Measurements from ENCODE around the gene KEL. TPM values are rescaled to one million over a fixed set of nuclear protein-coding genes. Genes with fewer than 3 reads are reported as not detected.
"Not testable (repeated sequence)": the region's sequence is repeated elsewhere in the genome, so short reads cannot be mapped to it uniquely, and the experiment has no call there.

The KEL gene, protein sequence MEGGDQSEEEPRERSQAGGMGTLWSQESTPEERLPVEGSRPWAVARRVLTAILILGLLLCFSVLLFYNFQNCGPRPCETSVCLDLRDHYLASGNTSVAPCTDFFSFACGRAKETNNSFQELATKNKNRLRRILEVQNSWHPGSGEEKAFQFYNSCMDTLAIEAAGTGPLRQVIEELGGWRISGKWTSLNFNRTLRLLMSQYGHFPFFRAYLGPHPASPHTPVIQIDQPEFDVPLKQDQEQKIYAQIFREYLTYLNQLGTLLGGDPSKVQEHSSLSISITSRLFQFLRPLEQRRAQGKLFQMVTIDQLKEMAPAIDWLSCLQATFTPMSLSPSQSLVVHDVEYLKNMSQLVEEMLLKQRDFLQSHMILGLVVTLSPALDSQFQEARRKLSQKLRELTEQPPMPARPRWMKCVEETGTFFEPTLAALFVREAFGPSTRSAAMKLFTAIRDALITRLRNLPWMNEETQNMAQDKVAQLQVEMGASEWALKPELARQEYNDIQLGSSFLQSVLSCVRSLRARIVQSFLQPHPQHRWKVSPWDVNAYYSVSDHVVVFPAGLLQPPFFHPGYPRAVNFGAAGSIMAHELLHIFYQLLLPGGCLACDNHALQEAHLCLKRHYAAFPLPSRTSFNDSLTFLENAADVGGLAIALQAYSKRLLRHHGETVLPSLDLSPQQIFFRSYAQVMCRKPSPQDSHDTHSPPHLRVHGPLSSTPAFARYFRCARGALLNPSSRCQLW
- total RNA-seq = 0.43 TPM
- long read RNA-seq = 0 reads

DNA sequence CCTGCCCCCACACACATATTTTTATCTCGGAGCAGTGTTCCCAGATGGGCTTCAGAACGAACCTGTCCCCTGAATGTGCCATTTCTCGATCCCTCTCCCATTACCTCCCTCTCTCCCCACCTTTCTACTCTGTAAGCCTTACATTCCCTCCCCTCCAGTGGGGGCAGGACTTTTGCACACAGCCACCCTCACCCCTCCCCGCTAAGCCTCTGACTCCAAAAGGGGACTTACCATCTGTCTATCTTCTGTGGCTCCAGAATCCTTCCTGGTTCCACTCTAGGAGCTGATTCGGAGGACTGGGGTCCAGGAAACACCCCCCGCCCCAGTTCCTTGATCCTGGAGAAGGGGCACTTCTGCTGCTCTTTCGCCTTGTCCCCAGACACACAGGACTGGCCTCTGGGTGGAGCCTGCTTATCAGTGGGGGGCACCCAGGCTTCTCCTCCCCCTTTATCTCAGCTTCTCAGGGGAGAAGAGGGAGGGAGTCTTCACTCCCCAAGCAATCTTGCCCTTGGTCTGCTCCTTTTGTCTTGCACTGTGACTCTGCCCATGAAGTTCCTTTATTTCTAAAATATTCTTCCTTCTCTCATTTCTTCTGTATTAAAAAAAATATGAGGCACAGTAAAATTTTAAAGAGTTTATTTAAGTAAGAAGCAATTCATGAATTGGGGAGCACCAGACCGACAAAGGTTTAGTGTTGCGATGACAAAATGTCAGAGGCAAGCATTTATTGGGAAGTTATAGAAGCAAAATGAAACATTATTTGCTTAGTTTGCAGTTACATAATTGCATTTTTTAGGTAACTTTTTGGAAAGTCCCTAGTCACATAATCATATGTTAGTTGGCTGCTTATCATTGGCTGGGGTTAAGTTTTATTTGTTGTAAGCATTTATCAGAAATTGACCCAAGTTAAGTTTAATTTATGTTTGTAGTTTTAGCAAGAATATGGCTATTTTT lies at the start of gene KEL:
Gene KEL, minus strand, starts transcription at position 391 of the 954 bp plus-strand sequence. Its CDS starts 157 bp downstream, at position 234.
- intact Hi-C loops (cut with DNase I) = no loop called here
- ATAC-seq (ENCODE audit: poor library complexity) (no peak), DNase-seq (no peak)

DNA sequence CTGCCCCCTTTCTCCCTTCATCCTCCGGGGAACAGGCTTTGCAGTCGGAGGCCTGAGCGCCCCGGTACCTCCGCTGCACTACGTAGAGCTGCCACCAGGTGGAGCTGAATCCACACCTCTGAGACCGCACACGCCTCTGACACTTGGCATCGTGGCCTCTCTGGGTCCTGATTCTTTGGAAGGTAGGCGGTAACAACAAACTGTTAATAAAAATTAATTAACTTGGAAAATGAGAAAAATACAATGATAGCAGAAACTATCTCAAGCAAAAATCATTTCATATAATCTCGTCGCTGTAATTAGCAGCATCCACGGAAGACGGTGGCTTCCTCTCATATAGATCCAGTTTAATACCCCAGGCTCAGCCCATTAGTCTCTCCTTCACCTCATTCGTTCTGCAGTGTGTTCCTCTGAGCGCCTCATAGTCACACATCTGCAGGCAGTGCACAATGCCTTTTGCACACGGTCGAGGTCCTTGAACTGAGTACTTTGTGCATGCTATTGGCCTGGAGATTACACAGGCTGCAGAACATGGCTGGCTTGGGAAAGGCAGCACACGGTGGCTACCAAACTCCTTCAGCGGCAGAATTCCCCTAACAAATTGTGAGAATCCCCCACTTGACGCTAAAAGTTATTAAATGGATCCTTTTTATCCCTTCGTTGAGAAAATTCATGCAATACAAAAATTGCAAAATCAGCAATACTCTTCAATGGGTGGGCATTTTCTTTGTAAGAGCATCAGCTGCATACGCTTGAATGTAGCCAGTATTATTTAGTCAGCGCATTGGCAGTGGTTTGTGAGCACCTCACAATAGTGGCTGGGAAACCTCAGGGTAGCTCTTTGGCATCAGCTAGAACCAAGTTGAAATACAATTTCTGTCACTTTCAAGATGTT lies 46.1 kb upstream of the KEL start:
- peak; percentile 95 for ATAC-seq (ENCODE audit: poor library complexity)
- peak; percentile 88 for DNase-seq
- intact Hi-C loops (cut with DNase I) = loop anchor here (5.0 to 10.0 kb wide), 3 partner anchors 153 to 299 kb away; partner anchors contain the start of gene EPHB6

DNA sequence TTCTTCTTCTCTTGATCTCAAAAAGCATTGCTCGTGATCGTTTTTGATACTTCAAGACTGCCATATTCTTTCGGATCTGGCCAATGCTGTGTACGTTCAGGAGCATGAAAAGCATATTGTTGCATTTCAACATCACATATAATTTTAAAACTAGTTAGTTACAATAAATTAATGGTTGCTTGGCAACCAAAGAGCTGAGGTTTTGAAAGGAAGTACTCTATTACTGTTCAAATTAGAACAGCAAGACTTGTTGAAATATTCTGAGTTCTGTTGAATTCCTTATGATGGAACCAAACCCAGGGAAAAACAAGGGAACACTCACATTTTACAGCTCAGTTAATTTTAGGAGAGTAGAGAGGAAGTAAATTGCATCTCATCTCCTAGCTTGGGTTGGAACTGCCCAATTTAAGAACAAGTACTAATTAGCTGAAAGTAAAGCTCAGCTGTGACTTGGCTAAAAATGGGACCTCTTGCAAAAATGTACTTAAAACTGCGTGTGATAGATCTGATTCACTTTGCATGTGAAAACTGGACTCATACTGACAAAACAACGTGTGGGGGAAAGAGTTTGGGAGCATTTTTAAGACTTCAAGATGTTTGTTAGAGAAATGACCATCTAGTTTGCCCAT lies 43.6 kb upstream of the KEL start:
- intact Hi-C loops (cut with DNase I) = loop anchor here (5.0 to 10.0 kb wide), 3 partner anchors 151 to 302 kb away; partner anchors contain the start of gene EPHB6
- no peak for DNase-seq
- ATAC-seq (ENCODE audit: poor library complexity) = no peak

DNA sequence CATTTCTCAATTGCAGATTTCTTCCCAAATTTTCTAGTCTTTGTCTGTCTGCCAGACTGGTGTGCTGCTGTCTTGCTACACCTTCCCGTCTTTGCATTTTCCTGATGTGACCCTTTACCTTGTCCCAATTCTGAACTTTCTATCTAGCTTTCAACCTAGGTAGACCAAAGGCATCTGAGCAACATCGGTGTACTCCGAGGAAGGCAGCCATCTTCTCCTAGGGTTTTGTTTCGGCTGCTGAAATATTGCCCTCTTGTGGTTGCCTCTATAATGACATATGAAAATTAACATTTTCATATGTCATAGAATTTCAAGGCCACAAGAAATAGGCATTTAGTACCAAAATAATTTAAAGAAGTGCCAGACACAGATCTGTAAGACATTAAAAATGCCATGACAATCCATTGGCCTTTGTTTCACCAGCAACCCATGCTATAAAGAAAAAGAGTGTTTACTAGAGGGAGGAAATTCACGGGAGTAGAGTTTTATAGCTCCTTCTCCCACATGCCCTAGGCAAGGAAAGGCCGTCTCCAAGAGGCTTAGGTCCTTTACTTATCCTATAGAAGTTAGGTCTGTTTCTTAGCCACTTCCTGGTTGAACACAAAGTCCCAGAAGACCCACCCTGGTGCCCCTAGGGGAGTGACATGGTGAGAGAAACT lies 41.4 kb upstream of the KEL start:
- DNase-seq (no peak), ATAC-seq (ENCODE audit: poor library complexity) (peak; percentile 64)
- intact Hi-C loops (cut with DNase I) = loop anchor here (10.0 kb wide), 1 partner anchor 149 kb away; the partner anchor contains the start of gene EPHB6

DNA sequence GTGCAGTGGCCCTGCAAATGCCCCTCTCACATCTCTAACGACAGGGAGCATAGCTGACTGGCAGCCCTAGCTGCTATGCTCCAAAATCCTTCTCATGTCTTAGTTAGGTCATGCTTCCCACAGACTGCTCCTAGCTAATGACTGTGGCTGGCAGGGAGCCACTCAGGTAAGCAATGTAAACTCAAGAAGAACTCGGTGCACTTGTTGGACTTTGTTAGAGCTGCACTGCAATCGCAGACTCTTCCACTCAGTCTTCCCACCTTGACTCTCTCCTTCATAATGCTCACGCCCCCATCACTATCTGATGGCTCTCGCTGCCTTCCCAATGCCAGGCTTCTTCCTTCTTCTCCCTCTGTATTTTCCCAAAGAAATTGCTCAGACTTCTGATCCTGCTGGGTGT lies 40.7 kb upstream of the KEL start:
- ATAC-seq (ENCODE audit: poor library complexity) (no peak), DNase-seq (no peak)
- intact Hi-C loops (cut with DNase I) = loop anchor here (10.0 kb wide), 1 partner anchor 148 kb away; the partner anchor contains the start of gene EPHB6

DNA sequence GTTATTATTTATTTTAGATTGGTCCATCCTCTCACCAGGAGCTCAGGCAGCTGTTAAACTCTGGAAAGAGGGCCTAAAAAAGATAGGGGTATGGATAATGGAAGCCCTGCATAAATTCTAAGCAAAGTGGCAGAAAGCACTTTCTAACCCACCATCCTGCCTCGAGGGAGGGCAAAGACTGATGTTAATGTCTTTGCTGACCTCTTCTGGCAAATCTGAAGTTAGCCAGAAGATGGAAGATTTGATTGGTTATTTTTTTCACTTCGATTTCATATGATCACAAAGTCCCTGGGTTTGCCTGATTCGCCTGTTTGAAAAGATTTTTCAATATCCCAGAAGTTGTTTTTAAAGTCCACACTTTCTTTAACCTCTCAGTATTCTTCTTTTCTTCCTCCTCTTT lies 39.9 kb upstream of the KEL start:
- no peak for ATAC-seq (ENCODE audit: poor library complexity)
- intact Hi-C loops (cut with DNase I) = loop anchor here (10.0 kb wide), 1 partner anchor 147 kb away; the partner anchor contains the start of gene EPHB6
- no peak for DNase-seq

DNA sequence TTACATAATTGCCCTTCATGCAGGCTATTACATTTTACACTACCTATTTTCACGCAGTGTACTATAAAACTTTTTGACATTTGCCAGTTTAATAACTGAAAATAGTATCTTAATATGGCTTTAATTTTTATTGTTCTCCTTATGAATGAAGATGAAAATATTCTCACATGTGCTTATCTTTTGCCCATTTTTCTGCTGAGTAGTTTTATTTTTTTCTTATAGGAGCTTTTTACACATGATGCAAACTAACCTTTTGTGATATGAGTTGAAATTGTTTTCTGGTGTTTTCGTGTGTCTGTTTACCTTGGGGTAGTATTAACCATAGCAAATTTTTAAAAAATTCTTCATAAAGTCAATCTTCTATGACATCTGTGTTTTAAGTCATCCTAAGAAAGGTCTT lies 38.5 kb upstream of the KEL start:
- ATAC-seq (ENCODE audit: poor library complexity) (no peak), DNase-seq (no peak)
- intact Hi-C loops (cut with DNase I) = loop anchor here (10.0 kb wide), 1 partner anchor 146 kb away; the partner anchor contains the start of gene EPHB6

DNA sequence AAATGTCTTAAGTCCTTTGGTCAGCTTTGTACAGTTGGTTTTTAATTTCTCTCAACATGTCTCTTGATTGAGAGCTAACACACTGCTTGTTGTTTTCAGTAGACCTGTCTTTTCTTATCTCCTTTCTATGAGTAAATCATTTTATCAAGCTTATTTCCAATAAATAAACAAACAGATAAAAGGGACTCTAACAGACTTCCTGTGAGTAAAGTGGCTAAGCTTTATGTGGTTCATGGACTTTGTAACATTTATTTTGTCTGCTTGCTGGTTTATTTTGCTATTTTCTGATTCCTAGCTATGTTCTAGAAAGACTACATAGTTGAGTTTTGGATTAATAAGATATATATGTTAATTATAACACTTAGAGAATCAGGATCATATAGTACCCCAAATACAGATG lies 37.6 kb upstream of the KEL start:
- DNase-seq (no peak), ATAC-seq (ENCODE audit: poor library complexity) (no peak)
- intact Hi-C loops (cut with DNase I) = loop anchor here (10.0 kb wide), 1 partner anchor 145 kb away; the partner anchor contains the start of gene EPHB6

DNA sequence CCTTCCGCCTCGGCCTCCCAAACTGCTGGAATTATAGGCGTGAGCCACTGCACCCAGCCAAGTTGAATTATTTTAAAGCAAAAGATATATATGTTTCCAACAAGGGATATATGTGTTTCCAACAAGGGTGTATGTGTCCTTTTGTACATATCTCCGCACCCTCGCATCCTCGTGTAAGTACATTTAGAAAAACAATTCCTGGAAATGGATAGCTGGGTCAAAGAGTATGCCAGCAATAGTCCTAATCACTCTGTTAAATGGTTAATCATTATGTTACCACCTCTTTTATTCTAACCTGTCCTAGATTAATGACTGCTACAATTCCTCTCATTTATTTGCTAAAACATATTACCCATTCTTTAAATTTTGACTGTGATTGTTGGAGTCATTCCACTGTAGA lies 36.8 kb upstream of the KEL start:
- DNase-seq (no peak), ATAC-seq (ENCODE audit: poor library complexity) (no peak)
- intact Hi-C loops (cut with DNase I) = no loop called here

DNA sequence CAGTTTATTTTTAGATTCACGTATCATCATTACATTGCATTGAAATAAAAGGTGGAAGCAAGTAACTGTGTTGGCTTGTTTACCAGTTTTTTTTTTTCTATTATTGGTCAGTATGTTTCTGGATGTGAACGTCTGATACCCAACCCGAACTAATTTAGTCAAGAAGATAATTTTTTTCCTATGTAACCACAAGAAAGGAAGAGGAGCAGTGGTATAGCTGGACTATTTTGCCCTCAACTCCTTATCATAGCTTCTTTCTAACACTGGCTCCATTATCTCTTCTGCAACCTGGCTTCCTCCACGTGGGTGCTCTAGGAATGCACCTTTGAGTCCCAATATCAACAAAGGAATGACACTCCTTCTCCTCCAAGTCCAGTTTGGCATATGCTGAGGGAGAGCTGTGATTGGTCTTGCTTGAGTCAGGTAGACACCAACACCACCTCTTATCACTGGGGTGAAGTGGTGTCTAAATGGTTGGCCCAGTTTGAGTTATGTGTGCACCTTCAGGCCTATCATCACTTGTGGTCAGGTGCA lies 35.4 kb upstream of the KEL start:
- intact Hi-C loops (cut with DNase I) = no loop called here
- DNase-seq (no peak), ATAC-seq (ENCODE audit: poor library complexity) (no peak)

DNA sequence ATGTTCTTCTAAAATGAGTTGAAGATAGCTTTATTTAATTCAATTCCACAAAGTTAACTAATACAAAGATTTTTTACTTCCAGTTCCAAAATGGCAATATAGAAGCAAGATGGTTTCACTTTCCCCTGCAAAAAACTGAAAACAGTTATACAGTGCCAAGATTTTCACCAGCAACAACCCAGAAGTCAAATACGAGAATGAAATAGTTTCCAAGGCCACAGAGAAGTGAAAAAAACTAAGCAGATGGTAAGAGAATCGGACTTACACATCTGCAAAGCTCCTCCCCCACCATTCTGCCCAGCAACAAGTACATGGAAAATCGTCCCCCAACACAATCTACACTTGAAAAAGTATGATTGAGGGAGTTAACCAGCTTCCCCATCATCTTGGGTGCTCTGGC lies 30.3 kb upstream of the KEL start:
- DNase-seq (no peak), ATAC-seq (ENCODE audit: poor library complexity) (no peak)
- intact Hi-C loops (cut with DNase I) = no loop called here

DNA sequence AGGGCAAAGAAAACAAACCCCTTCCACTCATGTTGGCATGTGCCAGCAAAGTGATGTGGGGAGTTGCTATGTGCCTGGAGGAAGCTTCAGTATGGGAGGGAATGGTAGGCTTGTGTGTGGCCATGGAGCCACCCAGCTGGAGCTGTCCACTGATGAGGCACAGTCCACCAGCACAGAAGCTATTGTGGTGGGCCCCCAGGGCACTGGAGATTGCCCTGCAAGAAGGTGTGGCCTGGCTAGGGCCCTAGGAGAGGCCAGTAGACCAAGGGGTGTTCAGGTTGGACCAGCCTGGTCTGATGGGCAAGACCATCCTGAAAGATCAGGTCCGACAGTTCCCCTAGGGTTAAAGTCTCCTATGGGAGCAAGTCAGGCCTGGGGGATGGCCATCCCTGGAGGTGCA lies 22.1 kb upstream of the KEL start:
- DNase-seq (no peak), ATAC-seq (ENCODE audit: poor library complexity) (no peak)
- intact Hi-C loops (cut with DNase I) = no loop called here

DNA sequence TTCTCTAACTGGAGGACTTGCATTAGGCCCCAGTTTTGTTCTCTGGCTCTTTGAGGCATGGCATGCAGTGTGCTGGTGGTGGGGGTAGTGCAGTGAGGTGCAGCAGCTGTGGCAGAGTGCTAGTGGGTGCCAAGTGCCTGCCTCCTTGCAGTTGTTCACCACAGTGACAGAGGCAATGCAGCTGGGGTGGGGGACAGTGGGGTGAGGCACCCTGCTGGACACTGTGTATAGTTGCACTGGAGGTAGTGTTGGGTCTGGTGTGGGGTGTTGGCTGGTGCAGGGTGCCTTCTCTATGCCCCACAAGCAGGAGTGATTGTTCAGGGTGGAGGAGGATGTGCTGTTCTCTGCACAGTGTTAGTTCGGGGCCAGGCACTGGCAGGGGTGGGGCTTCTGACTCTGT lies 21.7 kb upstream of the KEL start:
- DNase-seq = no peak
- ATAC-seq (ENCODE audit: poor library complexity) = no peak
- intact Hi-C loops (cut with DNase I) = no loop called here

DNA sequence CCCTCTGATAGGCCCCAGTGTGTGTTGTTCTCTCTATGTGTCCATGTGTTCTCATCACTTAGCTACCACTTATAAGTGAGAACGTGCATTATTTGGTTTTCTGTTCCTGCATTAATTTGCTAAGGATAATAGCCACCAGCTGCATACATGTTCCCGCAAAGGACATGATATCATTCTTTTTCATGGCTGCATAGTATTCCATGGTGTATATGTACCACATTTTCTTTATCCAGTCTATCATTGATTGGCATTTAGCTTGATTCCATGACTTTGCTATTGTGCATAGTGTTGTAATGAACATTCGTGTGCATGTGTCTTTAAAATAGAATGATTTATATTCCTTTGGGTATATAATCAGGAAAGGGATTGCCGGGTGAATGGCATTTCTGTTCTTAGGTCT lies 16.2 kb upstream of the KEL start:
- ATAC-seq (ENCODE audit: poor library complexity); DNase-seq; intact Hi-C loops (cut with DNase I): not testable (repeated sequence)

DNA sequence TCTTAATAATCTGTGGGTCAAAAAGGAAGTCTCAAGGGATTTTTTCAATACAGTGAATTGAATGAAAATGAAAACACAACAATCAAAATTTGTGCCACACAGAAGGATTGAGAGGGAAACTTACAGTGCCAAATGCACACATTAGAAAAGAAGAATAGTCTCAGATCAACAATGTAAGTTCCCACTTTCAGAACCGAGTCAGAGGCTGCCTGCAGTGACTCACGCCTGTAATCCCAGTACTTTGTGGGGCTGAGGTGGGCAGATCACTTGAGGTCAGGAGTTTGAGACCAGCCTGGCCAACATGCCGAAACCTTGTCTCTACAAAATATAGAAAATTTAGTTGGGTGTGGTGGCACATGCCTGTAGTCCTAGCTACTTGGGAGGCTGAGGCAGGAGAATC lies 12.5 kb upstream of the KEL start:
- intact Hi-C loops (cut with DNase I) = no loop called here
- ATAC-seq (ENCODE audit: poor library complexity) (no peak), DNase-seq (no peak)

DNA sequence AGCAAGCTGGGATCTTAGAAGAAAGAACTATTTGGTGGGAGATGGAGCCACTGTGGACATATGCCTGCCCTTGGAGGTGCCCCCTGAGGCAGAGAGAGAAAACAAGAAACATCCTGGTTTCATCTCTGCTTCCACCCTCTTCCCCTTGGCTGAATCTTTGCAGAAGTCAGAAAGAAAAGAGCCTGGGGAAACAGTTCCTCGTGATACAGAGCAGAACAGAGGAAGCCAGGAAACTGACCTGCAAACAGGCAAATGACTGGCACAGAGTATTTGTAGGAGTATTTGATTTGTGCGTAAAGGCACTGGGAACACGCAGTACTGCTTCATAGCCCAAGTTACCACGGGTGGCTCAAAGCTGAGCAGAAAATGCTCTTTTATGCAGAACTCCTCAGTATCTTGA lies 7.0 kb upstream of the KEL start:
- intact Hi-C loops (cut with DNase I) = no loop called here
- DNase-seq = no peak
- ATAC-seq (ENCODE audit: poor library complexity) = no peak
